Central memory CD8-positive, alpha-beta T cell (primary cell): ENCODE results near the gene GPR4.

ENCODE experiments used
- ATAC-seq: fragments of 150-1000 bp; cut with Tn5 transposase; replicated peaks from 2 replicates; pipeline ENCODE4 v1.10.0; 2022; ENCODE audit warnings: mild to moderate bottlenecking, moderate FRiP score, moderate number of reproducible peaks; ENCODE audit not compliant: poor library complexity, severe bottlenecking; ENCODE audit errors: extremely low read depth
- DNase-seq, 2 donors: peaks; one replicate each; pipeline ENCODE4 v3.0.0; 2021; ENCODE audit warnings: low spot score in 2 of 2
- H3K27ac Mint-ChIP-seq: one replicate; pipeline ENCODE4 v1.8.0; 2022; ENCODE audit warnings: low read depth, mild to moderate bottlenecking, moderate library complexity, mixed read lengths
- H3K27me3 Mint-ChIP-seq: one replicate; pipeline ENCODE4 v1.8.0; 2022; ENCODE audit warnings: mixed read lengths
- H3K36me3 Mint-ChIP-seq: one replicate; pipeline ENCODE4 v1.8.0; 2022; ENCODE audit warnings: mild to moderate bottlenecking, moderate library complexity, mixed read lengths; ENCODE audit not compliant: insufficient read depth
- H3K4me1 Mint-ChIP-seq: one replicate; pipeline ENCODE4 v1.8.0; 2022; ENCODE audit warnings: mixed read lengths
- H3K4me3 Mint-ChIP-seq: one replicate; pipeline ENCODE4 v1.8.0; 2022; ENCODE audit warnings: mild to moderate bottlenecking, moderate library complexity, mixed read lengths
- H3K9me3 Mint-ChIP-seq: one replicate; pipeline ENCODE4 v1.8.0; 2022; ENCODE audit warnings: mixed read lengths

GPR4 gene

GRCh38 chr19:45547965-45548609 lies 53.9 kb downstream of the GPR4 start:
- no peaks in the 10 kb centered on the region for H3K4me1 Mint-ChIP-seq

GRCh38 chr19:45547211-45547770 lies 54.7 kb downstream of the GPR4 start:
- no peaks in the 10 kb centered on the region for H3K27me3 Mint-ChIP-seq
- no peak overlapping the region for H3K27ac Mint-ChIP-seq
- no peak overlapping the region for H3K4me3 Mint-ChIP-seq
- no peaks in the 10 kb centered on the region for H3K4me1 Mint-ChIP-seq
- peaks cover 2% of the 10 kb centered on the region for H3K36me3 Mint-ChIP-seq
- no peak for DNase-seq
- no peak for ATAC-seq
- no peaks in the 10 kb centered on the region for H3K9me3 Mint-ChIP-seq

More at GRCh38 chr19:45547965-45548609, 53.9 kb downstream of the GPR4 start:
- no peak for ATAC-seq
- H3K9me3 Mint-ChIP-seq = no peaks in the 10 kb centered on the region
- H3K27me3 Mint-ChIP-seq = no peaks in the 10 kb centered on the region
- H3K36me3 Mint-ChIP-seq = peaks cover 2% of the 10 kb centered on the region
- no peak overlapping the region for H3K27ac Mint-ChIP-seq
- no peak for DNase-seq
- H3K4me3 Mint-ChIP-seq = no peak overlapping the region

DNA sequence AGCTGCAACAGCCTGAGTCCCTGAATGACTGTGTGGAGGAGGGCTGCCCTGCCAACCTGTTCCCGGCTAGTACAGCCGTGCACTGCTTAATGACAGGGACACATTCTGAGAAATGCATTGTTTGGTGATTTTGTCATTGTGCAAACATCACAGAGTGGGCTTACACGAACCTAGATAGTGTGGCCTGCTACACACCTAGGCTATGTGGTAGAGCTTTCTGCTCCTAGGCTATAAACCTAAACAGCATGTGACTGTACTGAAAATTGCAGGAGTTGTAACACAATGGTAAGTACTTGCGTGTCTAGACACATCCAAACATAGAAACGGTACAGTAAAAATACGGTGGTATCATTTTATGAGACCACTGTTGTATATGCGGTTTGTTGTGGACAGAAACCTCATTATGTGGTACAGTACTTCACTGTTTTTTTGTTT lies 59.8 kb downstream of the GPR4 start:
- ATAC-seq (no peak), DNase-seq (no peak)
- Mint-ChIP-seq H3K27me3 (no peaks in the 10 kb centered on the region), H3K4me1 (no peaks in the 10 kb centered on the region), H3K4me3 (no peak overlapping the region), H3K36me3 (no peaks in the 10 kb centered on the region), H3K27ac (no peak overlapping the region), H3K9me3 (no peaks in the 10 kb centered on the region)
